GM18511 (cell line): Measurements from ENCODE around the gene DHX32.
"Not testable (repeated sequence)": the region's sequence is repeated elsewhere in the genome, so short reads cannot be mapped to it uniquely, and the experiment has no call there.

Source experiments
- ATAC-seq: cut with Tn5 transposase; IDR thresholded peaks from one replicate; pipeline ENCODE4 v1.9.1; 2021; ENCODE audit warnings: mild to moderate bottlenecking, moderate library complexity; ENCODE audit not compliant: unreplicated experiment

The DHX32 gene

DNA sequence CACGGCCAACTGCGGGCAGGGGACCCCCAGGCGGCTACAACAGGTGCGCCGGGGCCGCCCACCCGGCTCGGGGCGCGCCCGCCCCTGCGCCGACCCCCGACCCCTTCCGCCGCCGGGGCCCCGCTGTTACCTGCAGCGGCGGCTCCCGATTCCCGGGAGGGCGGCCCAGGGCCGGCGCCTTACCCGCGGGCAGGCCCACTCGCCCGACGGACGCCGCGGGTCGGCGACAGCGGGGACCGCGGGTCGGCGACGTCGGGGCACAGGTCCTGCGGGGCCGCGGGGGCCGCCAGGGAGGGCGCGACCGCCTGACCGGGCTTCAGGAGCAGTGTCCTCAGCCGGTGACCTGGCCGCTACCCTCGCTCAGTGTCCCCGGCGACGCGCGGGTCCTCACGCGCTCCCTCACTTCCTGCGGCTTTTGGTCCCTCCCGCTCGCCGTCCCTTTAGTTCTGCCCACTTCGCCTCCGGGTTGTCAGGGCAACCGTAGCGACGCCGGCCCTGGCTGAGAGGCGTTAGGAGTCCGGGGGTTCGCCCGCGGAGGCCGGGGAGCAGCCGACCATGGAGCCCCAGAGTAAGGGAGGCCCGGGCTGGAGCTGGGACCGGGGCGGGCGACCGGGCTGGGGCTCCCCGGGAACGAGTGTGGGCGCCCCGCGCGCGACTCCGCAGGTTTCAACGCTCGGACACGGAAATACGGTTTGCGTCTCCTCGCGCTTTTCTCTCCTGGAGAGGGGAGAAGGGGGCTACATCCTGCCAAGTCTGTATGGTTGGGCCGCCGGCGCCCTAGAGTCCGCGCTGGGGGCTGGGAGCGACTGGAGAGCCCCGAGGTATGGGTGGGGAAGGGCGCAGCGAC, 15.2 kb upstream of the DHX32 start, which contains the start of gene FANK1:
TSS of gene FANK1 (plus strand) at position 477 of the 847 bp plus-strand sequence. CDS start at position 556, 79 bp downstream.
- ATAC-seq, result peak; percentile 90

DNA sequence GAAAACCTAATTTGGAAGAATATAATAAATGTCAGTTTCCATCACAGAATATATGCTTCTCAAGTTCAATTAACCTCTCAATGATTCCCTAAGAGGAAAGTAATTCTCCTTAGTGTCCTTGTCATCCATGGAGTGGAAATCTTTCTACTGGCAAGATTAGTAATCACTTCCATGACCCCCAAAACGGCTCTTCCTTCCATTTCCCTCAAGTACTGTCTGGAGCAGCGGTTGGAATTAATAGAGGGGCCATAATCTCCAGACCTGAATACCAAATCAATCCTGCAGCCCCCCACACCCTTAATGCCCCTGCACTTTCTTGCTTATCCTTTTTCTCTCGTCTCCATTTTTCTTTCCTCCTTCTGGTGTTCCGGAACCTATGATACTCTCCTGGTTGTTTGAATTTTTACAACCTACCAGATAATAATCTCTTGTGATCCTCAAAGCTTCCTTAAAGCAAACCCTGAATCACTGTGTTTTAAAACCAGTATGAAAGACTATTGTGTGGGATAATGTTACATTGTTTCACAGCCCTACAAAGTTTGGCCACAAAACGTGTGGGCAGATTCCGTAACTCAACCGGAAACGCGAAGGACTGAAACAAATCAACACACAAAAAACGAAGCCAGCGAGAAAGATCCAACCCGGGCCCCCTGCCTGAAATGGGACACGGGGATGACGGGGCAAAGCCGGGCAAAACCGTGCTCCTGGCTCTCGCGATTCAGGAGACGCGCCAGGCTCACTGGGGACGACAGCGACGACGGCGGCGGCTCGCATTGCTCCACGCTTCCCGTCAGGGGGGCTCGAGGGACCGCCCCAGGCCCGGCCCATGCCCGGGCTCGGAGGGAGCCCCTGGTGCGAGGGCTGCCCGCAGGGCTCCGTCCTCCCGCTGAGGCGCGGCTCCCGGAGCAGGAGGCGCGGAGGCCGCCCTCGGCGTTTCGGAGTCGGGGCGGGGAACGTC, 14.3 kb upstream of the DHX32 start:
- peak; percentile 64 for ATAC-seq

DNA sequence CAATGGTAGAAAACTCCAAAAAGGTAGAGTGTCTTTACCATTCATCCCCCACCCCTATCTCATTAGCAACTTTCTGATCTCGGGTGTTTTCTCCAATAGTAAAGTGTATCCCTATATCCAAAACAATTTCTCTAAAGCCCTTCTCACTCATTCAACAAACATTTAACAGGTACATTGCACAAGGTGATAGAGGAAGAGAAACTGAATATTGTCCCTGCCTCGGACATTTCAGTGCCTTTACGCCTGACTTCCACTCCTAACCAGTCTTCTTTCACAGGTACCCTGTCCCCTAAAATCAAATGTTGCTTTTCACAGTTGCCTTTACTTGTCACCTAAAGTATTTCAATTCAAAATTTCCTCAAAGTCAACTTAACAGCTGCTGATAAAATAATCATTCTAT, 13.1 kb upstream of the DHX32 start:
- not testable (repeated sequence) for ATAC-seq

DNA sequence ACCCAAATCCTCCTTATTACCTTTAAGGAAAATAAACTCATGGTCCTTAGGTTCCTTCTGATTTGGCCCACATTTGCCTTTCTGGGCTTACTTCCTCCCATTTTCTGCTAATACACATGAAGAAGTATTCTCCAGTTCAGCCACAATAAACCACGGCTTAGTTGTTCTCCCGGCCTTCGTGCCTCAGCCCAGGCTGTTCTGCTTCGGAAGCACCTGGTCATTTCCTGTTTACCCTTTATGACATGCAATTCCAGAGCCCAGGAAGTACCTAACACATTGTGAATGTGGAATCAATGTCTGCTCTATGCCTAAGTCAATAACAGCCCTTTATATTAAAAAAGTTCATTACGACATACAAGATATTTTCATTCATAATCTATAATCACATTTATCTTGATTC, 11.3 kb upstream of the DHX32 start:
- not testable (repeated sequence) for ATAC-seq

DNA sequence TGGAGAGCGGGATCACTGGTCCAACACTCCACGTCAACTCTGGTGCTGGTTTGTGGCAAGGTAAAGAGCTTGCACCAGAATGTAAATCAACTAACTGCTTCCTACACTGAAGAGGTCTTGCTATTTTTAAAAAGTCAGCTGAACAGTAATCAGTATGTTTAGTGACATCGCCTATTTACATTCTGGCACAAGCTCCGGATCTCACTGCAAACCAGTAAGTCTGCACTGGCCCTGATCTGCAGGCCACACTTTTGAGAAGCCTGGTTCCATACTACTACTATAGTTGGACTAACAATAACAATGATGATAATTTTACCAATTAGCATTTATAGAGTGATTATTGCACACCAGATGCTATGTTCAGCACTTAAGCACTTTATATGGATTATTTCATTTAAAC, 8.3 kb upstream of the DHX32 start:
- ATAC-seq, result not testable (repeated sequence)

DNA sequence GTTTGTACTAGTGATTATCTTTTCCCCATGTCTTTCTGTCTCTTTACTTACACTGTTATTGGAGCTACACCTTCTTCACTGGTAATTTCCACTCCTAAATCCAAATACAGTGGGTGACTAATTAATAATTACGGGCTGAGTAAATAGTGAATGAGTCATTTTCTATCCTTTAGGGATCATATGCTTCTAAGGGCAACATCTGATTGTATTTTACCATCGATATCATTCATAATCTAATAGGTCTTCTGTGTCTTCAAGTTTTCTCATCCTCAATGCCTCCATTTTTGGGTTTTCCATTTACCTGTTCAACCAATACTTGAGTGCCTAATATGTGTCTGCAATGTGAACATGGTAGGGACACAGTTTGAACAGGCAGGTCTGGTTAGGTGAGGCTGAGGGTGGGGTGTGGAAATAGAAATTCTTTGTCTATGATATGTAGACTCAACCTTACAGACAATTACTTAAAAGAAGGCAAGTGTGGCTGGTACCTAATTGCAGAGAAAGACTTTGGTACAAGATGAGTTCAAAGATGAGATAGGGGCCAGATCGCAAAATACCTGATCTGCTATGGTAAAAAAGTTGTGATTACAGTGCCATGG, 5.9 kb upstream of the DHX32 start:
- ATAC-seq, result no peak

DNA sequence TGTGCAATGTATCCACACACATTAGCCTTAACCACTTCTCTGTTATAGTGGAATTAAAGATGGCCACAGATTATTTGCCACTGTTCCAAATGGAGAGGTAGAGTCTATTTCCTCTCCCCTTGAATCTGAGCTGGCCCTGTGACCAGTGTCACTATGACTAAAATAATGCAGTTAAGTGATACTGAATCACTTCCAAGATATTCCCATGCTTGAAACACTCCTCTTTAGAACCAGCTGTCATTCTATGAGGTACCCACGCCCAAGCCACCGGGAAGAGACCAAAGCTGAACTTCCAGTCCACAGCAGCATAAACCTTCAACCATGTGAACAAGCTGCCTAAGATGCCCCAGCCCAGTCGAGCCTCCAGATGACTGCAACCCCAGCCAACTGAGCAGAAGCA, 2.1 kb upstream of the DHX32 start:
- ATAC-seq, result no peak

GRCh38 chr10:125882596-125882995, 1.5 kb upstream of the DHX32 start:
- ATAC-seq, result no peak

DNA sequence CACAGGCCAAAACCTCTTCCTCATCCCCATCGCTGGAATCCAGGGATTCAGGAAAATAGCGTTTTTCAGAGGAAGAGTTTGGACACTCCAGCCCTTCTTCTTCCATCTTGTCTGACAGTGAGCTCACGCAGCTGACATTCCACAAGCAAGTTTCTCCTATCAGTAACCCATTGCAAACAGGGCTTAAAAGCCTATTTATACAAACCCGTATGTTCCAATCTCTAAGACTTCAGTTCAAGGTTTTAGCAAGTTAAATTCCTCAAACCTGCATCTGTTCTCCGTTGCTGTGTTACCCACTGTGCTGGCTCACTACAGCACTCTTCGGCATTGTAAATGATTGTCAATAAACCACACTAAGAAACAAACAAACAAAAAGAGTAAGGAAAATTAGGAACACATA, 373 bp downstream of the DHX32 start:
- no peak for ATAC-seq

DNA sequence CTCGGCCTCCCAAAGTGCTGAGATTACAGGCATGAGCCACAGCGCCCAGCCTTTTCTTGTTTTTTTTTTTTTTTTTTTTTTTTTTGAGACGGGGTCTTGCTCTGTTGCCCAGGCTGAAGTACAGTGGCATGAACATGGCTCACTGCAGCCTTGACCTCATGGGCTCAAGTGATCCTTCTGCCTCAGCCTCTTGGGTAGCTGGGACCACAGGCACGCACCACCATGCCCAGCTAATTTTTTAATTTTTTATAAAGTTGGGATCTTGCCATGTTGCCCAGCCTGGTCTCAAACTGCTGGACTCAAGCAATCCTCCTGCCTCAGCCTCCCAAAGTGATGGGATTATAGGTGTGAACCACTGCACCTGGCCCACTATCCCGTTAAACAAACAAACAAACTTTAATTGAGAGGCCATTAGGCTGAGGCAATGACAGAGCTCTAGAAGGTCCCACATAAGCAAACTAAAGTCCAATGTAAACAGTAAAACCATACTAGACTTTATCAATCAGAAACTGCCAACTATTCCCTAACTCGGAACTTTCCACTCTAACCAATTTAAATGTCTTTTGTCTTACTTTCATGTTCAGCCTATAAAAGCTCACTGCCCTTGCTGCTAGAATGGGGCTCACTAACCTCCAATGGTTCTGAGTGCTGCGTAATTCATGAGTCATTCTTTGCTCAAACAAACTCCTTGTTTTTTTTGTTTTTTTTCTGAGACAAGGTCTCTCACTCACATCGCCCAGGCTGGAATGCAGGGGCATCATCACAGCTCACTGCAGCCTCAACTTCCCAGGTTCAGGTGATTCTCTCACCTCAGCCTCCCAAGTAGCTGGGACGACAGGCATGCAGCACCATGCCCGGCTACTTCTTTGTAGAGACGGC, 1.9 kb downstream of the DHX32 start:
- ATAC-seq, result no peak

- ATAC-seq, result no peak
Observed at GRCh38 chr10:125871338-125871737, 9.8 kb downstream of the DHX32 start.

DNA sequence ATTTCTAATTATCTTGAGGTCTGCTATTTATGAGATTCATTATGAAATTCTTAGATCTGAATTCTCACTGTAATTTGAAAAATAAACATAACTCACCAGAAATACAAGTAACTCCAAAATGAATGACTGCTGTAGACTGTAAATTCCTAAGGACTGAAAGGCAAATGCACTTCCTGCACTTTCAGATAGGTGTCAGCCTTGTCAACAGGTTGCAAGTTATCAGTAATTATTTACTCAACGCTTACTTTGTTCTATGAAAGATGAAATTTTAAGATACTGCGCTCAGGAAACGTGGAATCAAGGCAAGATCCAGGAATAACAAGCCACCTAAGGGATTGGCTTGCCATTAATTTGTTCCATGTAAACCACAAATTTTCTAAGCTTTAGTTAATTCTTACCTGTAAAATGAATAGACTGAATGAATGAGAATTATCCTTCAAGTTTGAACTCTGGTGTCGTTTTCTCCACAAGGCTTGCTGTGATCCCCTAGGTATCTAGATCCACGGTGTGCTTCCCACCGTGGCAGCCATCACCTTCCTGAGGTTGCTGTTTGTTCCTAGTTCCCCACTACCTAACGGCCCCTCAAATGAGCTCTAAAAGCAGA, 12.6 kb downstream of the DHX32 start:
- ATAC-seq, result peak; percentile 63

DNA sequence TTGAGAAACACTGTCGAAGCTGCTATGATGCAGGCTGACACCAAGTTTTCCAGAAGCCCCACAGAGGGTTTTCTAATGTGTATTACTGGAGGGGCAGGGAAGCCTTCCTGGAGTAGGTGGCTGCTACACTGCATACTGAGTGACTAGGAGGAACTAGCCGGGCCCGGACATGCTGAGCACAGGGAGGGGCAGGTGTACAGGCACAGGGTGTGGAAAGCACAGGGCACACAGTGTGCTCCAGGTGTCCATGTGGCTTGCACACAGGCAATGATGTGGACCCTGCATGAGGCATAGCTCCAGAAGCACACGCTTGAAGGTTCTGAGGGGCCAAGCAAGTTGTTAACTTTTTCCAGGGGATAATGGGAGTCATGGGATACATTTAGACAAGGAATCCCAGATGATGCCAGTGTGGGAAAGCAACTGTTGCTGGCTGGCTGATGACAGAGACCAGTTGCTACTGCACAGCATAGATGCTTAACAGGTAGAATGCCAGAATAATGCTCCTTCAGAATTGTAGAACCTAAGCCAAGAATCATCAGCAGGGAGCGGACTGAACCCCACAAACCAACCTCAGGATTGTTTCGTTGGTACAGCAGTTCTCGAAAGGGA, 14.6 kb downstream of the DHX32 start:
- no peak for ATAC-seq

GRCh38 chr10:125865120-125865519, 16.0 kb downstream of the DHX32 start:
- ATAC-seq, result no peak

DNA sequence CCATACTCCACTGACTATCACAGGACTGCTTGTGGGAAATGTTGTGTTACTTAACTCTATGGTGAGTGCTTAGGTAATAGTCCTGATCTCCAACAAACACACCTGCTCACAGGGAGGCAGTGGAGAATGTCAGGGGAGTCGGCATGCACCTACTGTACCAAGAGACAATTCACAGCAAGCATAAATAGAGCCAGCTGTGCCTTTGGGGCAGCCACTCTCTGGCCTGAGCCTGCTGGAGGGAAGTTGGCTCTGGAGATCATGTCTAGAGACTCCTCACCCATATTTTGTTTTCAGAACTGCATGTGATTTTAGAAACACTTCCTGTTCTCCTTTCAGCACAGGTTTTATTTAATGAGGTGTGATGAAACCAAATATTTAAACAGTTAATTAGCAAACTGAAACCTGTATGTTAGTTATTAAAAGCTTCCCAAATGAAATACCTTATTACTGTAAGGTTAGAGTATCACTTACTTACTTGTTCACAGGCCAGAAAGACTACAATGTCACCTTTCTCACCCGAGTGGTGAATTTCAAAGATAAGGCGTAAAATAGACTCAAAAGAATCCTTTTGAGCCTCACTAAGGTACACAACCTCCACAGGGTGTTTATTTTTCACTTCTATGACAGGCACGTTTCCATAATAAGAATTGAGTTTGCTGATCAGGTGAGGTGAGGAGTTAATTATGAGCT, 21.8 kb downstream of the DHX32 start:
- ATAC-seq, result no peak

DNA sequence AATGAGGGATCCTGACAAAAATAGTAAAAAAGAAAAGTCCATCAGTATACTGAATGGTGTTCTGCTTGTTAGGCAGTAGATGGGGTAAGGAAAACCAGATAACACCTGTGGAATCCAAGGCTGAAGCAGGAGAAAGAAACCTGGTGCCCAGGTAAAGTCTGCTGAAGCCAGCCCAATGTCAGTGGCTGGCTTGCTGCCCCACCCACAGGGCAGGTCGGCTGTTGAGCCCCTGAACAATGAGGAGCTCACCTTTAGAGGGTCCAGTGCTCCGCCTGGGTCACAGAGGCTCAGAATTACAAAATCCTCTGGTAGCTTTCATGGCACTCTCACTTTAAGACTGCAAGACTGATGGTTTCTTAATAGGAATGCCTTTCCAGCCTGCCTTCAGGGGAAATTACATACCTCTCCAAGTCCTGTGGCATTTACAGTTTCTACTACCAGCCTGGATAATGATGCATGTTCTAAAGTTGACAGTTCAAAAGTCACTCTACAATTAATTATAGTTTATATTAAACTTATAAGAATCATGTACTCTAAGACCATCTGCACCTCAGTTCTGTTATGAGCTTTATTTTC, 23.8 kb downstream of the DHX32 start:
- ATAC-seq, result no peak

DNA sequence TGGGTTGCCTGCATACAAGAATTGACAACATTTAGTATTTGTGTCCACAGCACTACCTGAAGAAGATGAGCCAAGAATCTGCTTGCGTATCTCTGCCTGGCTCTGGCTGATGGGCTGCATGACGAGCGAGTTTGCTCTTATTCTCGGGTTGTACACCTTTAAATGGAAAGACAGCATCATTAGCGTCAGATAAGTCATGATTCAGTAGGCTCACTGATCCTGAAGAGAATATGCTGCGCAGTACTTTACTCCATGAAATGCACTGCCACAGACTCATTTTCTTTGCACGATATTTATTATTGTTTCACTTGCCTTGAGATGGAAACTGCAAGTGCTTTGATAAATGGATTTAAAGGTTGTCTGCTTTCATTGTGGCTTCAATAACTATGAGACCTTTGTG, 28.6 kb downstream of the DHX32 start:
- no peak for ATAC-seq
